ENCODE results near the gene ATAD3A. TPM values are rescaled to one million over a fixed set of nuclear protein-coding genes. Genes with fewer than 3 reads are reported as not detected.

Gene ATAD3A
- total and polyA plus RNA-seq, 2 of the 4 experiments (the other 2 are of a cell fraction) = 27.2 to 34.0 TPM

GRCh38 chr1:1537626-1538250 is 25.8 kb downstream of the ATAD3A start:
- Histone ChIP-seq H3K9me3 (ENCODE audit: control insufficient read depth, insufficient read depth, low read length) (no peaks in the 10 kb centered on the region), H3K4me1 (ENCODE audit: control insufficient read depth, insufficient read depth, low read length) (peaks cover 14% of the 10 kb centered on the region), H3K4me3 (ENCODE audit: insufficient read depth, low read depth, low read length) (no peak overlapping the region), H3K56ac (ENCODE audit: extremely low read depth, insufficient read depth, low read length) (no peak overlapping the region), H3K4ac (ENCODE audit: low read depth, low read length) (no peak overlapping the region), H2AK5ac (ENCODE audit: low read depth, low read length) (no peak overlapping the region), H3K27me3 (ENCODE audit: control insufficient read depth, insufficient read depth, low read length) (no peaks in the 10 kb centered on the region), H2AK9ac (replicated peaks; ENCODE audit: low read depth, low read length, poor library complexity) (peak overlapping the region; percentile 70), H3K79me1 (ENCODE audit: low read depth in 1 of 2, low read length in 2 of 2) (peaks cover 10 to 44% of the 10 kb centered on the region in 2 experiments), H4K5ac (ENCODE audit: low read depth, low read length) (no peak overlapping the region), H3K23ac (ENCODE audit: low read depth, low read length) (no peak overlapping the region), H2AFZ (replicated peaks; ENCODE audit: low read length, poor library complexity) (no peak overlapping the region), H3K9ac (ENCODE audit: low read depth, low read length) (no peak overlapping the region), H4K8ac (ENCODE audit: low read depth in 2 of 2, low read length in 2 of 2) (no peak overlapping the region), H3K18ac (ENCODE audit: low read depth, low read length) (no peak overlapping the region), H2BK5ac (ENCODE audit: low read depth, low read length, poor library complexity, severe bottlenecking) (no peak overlapping the region), H3K14ac (replicated peaks; ENCODE audit: low read depth, low read length) (no peak overlapping the region), H4K20me1 (ENCODE audit: insufficient read depth, low read length) (peaks cover 25% of the 10 kb centered on the region), H4K91ac (ENCODE audit: insufficient read depth, low read depth, low read length) (no peak overlapping the region), H3K9me1 (ENCODE audit: insufficient read depth, low read length) (peaks cover 17% of the 10 kb centered on the region), H2BK120ac (ENCODE audit: low read depth, low read length) (no peak overlapping the region), H2BK20ac (ENCODE audit: low read depth, low read length) (no peak overlapping the region), H3K36me3 (ENCODE audit: control insufficient read depth, insufficient read depth, low read length) (peaks cover 35% of the 10 kb centered on the region), H2BK15ac (ENCODE audit: low read depth, low read length) (no peak overlapping the region), H3K4me2 (ENCODE audit: low read depth, low read length) (no peak overlapping the region), H3K27ac (ENCODE audit: insufficient read depth, low read length) (no peak overlapping the region)
- WGBS, 2 experiments (ENCODE audit: extremely low coverage in 2 of 2, insufficient read length in 1 of 2) = 98% methylated on average over 27 of the region's 32 CpGs; no CpG with 5 or more reads in 1 of the 2 experiments
- in situ Hi-C loops (cut with MboI; ENCODE audit: low sequenced_read_pairs) = no loop called here
- no peak for ATAC-seq (ENCODE audit: low read depth)
- DNase-seq = no peak
- ChIA-PET POLR2A (ENCODE audit: unreplicated experiment) (no interaction called here), CTCF (no interaction called here)
- TF ChIP-seq CEBPB (IDR thresholded peaks at IDR 0.05; ENCODE audit: low read depth, low read length) (peak; percentile 34; the same call in 1 of the 2 replicates), RFX5 (IDR thresholded peaks at IDR 0.05; ENCODE audit: low read depth, low read length) (no peak)
- BruUV-seq (replicated peaks) = no TSS peak
- dilution Hi-C loops (cut with HindIII; ENCODE audit: low sequenced_read_pairs, unreplicated experiment) = no loop called here
- intact Hi-C loops (cut with micrococcal nuclease) = no loop called here

Measured in IMR-90 (cell line).